ENCODE measurements around the gene SETD7.

The SETD7 gene

DNA sequence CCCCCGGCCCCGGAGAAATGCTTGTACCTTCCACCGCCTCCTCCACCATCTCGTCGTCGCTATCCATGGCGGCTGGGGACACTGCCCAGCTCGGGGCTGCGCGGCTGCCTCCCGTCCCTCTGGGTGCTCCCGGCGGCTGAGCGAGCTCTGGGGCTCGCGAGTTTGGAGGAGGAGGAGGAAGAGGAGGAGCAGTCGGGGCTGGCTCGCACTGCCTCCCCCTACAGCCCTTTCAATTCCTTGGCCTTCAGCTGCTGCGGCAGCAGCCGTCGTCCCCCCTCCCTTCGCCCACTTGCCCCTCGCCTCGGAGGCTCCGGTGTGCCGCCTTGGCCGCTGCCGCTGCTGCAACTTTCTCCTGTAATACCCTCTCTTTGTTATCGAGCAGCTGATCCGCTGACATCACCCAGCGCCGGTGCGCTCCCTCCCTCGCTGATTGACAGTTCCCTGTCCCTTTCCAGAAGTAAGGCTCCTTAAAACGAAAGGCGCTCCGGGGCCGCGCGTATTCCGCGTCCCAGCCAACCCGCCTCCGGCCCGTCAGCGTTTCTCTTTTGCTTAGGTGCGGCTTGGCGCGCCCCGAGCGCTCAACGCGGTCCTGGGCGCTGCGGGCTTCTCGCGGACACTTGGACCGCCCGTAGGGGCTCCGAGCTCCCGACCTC lies at the start of gene SETD7:
Gene SETD7, minus strand, starts transcription at position 149 of the 653 bp plus-strand sequence. Its CDS starts 82 bp downstream, at position 67.
- peak; percentile 77 for DNase-seq

DNA sequence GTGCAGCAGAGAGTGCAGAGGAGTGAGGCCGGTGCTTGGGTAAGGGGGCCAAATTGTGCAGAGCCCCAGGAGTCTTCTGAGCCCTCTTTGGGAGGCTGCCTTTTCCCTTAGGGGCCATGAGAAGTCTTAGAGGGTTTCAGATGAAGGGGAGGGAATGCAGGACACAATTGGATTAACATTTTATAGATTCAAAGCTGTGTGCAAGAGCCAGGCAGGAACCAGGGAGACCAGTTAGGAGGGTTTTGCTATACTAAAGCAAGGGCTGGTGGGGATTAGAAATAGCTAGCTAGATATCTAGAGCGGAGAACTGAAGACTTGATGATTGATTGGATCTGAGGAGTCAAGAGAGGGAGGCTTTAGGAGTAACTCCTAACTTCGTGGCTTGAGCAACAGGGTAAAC lies 49.5 kb upstream of the SETD7 start:
- no peak for DNase-seq

DNA sequence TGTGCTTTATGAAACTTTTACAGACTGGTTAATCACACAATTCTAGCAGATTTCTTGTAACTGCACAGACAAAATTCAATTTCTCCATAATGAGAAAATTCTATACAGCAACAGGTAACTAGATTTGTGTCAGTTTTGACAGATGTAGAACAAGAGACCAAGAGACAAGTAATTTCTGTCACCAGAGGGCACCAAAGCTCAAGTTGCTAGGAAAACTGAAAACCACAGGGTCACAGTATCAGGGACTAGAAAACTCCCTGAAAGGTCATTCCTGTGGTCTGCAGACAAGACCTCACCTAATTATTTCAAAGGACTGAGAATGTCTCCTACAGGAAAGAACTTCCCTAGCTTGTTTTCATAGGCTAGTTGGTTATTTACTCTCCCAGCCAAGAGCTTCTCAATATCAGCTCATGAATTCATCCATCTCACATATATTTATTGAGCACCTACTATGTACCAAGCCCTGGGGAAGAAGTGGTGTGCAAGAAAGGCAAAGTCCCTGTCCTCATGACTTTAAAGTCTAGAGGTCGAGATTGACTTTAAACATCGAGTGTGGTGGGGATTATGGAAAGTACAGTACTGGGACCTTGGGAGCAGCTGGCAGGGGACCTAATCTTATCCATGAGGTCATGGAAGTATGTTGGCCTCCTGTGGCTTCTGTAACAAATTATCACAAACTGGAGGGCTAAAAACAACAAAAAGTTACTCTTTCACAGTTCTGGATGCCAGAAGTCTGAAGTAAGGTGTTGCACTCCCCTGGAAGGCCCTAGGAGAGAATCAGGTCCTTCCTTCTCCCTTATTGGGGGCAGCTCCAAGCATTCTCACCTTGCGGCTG lies 47.8 kb upstream of the SETD7 start:
- DNase-seq: peak; percentile 80

DNA sequence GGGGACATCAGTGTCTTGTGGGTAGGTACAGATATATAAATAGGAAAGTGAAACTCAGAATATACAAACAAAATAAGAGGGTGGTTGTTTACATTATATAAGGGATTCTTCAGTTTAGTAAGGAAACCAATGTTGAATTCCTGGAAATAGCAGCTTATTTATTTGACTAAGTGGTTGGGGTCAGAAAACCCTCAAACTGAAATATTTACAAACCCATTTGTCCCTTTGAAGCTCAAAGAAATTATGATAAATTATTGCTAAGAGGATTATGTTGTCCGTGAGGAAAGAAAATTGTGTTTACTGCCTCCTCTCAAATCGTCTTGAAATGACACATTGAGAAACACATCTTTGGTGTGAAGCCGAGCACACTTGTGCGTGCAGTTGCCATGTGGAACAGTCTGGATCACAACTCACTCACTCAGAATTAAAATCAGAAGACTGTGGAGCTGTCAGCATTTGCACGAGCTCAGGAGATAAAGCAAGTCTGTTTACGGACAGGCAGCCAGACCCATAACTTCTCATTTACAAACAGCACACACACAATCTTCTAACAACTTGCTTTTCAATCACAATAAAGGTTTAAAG lies 46.8 kb upstream of the SETD7 start:
- DNase-seq: no peak

DNA sequence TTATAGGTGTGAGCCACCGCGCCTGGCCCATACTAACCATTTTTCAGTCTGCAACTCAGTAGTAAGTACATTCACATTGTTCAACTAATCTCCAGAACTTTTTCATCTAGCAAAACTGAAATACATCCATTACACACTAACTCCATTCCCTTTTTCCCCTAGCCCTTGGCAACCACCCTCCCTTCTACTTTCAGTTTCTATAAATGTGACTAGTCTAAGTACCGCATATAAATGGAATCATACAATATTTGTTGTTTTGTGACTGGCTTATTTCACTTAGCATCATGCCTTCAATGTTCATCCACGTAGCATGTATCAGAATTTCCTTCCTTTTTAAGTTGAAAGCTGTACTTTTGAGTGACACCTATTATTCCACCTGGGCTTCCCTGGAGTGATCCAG lies 44.6 kb upstream of the SETD7 start:
- DNase-seq: no peak

DNA sequence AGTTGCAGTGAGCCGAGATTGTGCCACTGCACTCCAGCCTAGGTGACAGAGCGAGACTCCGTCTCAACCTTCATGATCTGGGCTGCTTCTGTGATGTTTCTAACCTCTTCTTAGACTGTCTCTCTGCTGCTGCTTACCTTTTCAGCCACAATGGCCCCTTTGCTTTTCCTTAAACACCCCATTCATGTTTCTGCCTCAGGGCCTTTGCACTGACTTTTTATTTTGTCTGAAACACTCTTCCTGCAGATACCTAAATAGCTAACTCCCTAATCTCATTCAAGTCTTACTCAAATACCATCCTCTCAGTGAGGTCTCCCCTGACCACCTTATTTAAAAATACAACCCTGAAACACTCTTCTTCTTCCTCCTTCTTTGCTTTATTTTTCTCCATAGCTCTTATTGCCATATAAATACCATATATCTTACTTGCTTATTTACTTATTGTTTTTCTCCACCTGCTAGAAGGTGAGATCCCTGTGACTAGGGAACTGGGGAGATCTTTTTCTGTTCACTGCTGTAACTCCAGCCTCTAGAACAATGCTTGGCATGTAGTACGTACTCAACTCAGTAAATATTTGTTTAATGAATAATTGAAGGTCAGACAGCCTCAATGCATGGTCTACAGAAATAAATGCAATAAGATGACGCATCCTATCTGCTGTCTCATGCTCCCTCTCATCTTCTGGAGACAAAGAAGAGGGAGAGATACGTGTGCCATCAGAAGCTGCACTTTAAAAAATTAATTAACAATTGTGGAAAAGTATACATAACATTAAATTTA lies 43.8 kb upstream of the SETD7 start:
- no peak for DNase-seq

DNA sequence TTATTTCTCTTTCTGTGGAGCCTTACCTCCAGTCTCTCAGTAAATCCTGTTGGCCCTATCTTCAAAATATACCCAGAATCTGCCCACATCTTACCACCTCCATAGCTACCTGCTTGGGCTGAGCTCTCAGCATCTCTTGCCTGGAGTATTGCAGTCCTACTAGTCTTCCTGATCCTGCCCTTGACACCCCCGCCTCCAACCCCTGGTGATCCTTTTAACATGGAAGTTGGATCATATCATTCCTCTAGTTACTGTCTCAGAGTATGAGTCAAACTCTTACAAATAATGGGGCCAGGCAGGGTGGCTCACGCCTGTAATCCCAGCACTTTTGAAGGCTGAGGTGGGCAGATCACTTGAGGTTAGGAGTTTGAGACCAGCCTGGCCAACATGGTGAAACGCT lies 43.1 kb upstream of the SETD7 start:
- no peak for DNase-seq

DNA sequence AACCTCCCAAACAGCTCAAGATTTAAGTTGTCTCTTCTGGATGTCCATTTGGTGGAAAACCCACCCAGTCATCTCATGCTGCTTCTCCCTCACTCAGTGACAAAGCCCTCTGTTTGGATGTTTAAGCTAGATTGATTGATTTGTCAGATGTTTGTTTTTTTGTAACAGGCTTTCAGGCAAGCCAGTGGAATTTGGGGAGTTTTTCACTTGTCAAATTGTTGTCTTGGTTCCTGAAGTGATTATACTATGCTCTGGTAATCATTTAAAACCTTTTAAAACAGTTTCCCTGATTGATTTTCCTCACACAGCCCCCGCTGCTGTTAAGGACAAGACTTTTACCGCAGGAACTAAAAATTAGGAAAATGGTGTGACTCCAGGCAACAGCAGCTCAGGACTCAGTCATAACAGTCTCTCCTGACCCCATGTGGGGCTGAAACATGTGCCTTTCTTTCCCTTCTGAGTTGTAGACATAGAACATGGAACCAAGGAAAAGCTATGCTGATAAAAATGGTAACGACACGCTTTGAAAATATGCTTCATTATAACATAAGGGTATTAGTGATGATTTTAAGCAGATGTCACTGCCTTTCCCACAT lies 40.8 kb upstream of the SETD7 start:
- DNase-seq: no peak

DNA sequence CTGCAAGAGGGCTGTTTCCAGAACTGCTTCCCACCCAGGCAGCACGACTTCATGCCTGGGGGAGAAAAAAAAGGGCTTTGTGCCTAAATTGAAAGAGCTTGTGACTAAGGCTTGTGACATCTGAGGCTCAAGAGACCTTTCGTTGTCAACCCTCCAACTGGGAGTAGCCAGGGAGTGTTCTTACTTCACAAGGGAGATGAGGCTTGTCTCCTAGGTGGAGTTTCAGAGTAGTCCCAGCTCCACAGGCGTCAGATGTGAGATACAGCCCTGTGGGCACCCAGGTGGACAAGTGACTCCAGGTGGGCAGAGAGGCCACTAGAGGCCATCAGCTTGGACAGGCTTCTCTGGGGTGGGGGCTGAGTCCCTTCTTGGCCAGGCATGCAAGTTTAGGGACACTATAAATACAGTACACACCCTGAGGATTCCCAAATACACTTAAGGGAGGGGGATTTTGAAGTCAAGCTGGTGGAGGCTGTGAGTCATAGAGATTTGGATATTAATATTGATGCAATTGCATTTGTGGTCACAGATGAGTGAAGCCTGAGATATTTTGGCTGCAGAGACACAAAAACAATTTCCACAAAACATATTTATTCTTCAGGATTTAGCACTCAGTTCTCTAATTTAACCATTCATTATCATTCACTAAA lies 40.1 kb upstream of the SETD7 start:
- DNase-seq: no peak

DNA sequence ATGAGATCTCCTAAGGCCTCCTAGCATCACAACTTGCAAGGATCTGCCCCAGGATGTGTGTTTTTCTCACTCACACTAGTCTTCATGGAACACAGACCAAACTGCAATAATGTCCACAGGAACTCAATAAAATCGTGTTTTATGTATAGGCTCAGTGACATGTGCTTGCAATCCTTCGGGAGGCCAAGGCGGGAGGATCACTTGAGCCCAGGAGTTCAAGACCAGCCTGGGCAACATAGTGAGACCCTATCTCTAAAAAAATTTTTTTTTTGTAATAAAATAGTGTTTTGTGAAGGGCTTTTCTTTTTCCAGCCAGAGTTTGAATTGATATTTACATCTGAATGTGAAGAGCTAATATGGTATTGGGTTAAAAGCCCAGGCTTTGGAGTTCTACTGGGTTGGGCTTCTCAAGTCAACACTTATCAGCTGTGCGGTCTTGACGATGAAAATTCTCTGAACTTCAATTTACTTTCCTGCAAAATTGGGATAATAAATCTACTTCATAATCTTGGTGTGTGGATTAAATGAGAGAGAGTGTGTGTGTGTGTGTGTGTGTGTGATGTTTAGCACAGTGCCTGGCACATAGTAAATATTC lies 38.7 kb upstream of the SETD7 start:
- no peak for DNase-seq

DNA sequence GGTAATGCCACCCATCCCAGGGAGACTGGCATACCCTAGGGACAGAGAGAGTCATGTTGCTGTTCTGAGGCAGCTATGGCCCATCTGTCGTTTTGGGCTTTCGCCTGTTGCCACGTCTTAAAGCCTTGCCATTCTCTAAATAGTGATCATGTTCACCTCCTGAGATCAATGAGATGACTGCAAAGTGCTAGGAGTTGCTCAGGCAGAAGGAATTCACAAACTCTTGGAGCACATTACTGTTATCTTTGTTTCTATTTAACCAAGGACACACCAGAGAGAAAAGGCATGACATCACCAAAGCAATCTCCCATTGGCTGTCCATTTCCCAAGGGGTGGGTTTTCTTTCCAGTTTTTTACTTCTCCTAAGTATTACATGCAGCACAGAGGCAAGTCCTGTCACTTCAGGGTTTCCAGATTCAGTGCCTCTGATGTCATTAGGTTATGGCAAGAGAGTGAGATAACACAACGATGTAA lies 37.1 kb upstream of the SETD7 start:
- no peak for DNase-seq

DNA sequence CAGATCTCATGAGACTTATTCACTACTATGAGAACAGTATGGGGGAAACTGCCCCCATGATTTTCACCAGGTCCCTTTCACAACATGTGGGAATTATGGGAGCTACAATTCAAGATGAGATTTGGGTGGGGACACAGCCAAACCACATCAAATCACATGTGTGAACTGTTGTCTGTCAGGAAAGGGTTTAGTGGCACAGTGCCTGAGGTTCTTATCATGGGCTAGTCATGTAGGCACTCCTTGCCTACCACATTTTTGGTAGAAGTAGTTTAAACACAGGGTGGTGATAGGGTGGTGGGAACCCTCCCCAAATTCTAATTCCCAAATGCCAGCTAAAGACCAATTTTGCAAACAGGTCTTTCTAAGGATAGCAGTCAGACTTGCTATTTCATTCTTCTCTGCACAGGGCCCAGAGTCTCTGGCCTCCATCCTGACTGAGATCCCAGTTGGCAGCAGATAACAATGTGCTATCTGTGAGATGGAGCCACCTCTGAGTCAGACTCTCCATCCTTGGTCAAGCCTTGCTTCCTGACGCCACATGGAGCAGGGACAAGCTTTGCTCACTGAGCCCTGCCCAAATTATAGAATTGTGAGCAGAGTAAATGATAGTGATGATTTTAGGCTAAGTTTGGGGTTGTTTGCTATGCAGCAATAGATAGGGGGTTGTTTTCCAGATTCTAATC lies 33.5 kb upstream of the SETD7 start:
- peak; percentile 40 for DNase-seq

DNA sequence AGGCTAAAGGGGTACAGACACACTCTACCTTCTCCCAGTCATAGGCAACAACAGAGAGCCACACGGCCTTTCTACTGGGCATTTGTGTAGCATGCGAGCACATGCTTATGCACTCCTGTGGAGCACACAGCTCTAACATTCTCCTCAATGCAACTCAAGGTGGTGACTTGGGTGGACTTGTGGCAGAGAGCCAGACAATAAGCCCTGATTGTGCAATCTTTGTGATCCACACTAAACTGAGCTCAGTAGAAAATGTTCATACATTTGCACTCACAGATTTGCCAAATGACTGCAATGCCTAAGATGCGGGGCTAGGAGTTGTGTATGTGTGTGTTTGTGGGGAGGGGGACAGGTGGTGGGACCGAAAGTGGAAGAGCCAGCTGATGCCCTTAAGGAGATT lies 31.4 kb upstream of the SETD7 start:
- DNase-seq: peak; percentile 11

DNA sequence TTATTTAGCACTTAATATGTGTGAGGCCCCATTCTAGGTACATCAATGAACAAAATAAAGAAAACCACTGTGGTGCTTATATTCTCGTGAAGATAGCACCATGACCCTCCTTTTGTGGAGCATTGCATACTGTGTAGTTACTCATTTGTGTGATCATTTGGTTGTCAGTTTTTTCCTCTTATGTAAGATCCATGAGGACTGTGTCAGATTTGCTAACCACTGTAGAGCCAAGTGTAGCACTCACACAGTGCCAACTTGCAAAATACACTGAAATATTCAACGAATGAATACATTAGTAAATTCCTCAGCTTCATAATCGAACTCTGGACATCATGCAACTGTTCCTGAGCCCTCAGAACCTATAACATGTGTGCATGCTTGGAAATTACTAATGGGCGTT lies 29.5 kb upstream of the SETD7 start:
- no peak for DNase-seq

DNA sequence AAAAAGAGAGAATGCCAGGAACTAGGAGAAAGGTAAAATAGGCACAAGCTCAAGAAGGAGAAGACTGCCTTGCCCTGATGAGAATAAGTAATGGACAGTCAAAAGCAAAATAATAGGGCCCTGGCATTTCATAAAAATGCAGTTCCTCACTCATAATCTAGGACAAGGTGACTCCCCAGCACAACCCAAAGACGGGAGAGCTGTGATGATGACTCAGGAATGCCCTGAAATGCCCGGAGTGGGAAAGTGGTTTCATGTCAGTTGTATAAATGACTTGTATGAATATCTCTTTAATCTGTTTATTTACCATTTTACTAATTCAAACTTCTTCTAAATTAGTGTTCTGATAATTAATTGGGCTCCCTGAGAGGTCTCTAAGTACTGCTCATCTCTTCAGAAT lies 28.8 kb upstream of the SETD7 start:
- no peak for DNase-seq

DNA sequence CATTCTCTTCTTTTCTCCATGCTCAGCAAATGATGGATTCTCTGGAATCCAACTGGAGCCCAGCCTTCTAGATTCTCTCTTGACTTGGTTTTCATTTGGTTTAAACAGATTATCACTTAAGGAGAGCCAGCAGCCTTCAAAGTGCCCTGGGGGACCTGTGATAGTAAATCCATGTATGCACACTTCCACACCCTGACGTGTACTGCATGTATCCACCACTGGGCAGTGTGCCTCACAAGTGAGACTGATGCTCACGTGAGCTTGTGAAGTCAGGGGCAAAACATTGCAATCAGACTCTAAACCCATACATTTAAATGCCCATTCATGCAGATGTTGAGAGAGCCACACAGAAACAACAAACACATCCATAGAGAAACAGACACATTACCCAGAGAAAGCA lies 28.0 kb upstream of the SETD7 start:
- no peak for DNase-seq

DNA sequence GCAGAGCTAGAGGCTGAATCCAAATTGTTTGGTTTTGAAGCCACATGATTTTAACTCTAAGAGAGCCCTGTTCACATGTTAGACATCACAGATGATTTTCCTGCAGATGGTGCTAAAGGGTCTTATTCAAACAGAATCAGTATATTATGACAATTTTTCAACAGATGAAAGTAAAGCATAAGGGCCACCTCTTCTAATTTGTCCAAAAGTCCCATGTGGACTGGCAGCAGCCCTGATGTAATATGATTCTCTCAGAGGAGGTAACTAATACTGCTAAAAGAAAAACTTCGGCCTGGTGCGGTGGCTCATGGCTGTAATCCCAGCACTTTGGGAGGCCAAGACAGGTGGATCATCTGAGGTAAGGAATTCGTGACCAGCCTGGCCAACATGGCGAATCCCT lies 26.0 kb upstream of the SETD7 start:
- peak; percentile 30 for DNase-seq

DNA sequence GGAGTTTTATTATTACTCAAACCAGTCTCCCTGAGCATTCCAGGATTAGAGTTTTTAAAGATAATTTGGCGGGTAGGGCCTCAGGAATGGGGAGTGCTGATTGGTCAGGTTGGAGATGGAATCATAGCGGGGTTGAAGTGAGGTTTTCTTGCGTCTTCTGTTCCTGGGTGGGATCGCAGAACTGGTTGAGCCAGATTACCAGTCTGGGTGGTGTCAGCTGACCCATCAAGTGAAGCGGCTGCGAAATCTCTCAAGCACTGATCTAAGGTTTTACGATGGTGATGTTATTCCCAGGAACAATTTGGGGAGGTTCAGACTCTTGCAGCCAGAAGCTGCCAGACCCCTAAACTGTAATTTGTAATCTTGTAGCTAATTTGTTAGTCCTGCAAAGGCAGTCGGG lies 25.1 kb upstream of the SETD7 start:
- no peak for DNase-seq

DNA sequence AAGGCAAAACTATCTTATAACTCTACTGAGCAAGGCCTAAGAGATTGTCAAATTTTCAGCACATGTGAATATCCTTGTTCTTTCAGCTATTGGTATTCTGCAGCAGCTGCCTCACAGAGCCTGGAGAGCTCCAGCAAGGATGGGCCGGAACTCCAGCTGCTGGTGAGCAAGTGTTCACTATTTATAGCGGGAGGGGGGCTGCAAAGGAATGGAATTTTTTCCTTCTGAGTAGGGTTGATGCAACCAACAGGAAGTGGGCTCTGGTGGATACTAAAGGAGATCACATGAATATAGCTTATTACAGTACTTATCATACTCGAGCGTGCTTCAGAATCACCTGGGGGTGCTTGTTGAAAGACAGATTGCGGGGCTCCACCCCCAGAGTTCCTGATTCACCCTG lies 20.2 kb upstream of the SETD7 start:
- no peak for DNase-seq

DNA sequence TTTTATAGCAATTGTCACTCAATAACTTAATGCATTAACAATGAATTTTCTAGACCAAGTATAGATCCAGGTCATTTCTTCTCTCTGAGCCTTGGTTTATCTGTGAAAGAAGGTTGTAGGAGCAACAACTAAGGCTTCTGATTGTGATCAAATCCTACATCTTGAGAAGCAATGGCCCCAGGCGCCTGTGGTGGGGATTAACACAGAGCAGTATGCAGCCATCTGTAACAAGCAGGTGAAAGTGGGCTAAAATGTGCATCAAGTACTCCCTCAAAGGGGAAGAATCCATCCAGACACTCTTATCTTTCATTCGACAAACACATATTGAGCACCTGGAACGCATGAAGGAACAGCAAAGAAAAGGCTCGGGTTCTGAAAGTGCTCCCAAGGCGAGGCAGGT lies 19.1 kb upstream of the SETD7 start:
- DNase-seq: no peak

DNA sequence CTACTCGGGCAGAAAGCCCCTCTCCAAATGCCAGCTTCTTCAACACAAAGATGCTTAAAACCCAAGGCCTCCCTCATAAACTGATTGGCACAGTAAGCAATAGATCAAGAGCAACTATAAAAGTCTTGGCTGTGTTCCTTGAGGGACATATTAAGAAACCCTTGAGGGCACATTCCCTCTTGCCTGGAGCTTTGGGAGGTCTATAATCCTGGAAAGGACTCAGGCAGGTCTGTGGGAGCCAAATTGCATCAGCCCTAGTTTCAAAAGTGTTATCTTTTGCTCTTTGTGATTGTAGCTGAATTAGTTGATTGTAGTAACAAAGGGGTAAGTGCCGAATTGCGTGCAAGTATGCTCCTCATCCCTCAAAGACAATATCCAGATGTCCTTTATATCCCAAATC lies 18.6 kb upstream of the SETD7 start:
- no peak for DNase-seq

Data from hematopoietic multipotent progenitor cell treated with erythropoietin and hydrocortisone succinate and interleukin-3 and kit ligand, for 4 days (in vitro differentiated cells).